GM18499 (cell line): ENCODE measurements around the gene LNPEP.
"Not testable (repeated sequence)": the region's sequence is repeated elsewhere in the genome, so short reads cannot be mapped to it uniquely, and the experiment has no call there.

Experiments used
- ATAC-seq: cut with Tn5 transposase; IDR thresholded peaks from one replicate; pipeline ENCODE4 v1.9.1; 2021; ENCODE audit warnings: moderate number of reproducible peaks; ENCODE audit not compliant: insufficient read depth, unreplicated experiment

The LNPEP gene

GRCh38 chr5:97046270-97046982, 110.5 kb downstream of the LNPEP start:
- ATAC-seq = no peak

GRCh38 chr5:97047076-97047475, 111.2 kb downstream of the LNPEP start:
- no peak for ATAC-seq

GRCh38 chr5:97049175-97049574, 113.3 kb downstream of the LNPEP start:
- ATAC-seq = no peak

GRCh38 chr5:97056263-97056662, 120.4 kb downstream of the LNPEP start:
- no peak for ATAC-seq

GRCh38 chr5:97062046-97062445, 126.2 kb downstream of the LNPEP start:
- ATAC-seq = no peak

GRCh38 chr5:97063251-97063650, 127.4 kb downstream of the LNPEP start:
- ATAC-seq = no peak

GRCh38 chr5:97065475-97065874, 129.6 kb downstream of the LNPEP start:
- no peak for ATAC-seq

GRCh38 chr5:97067296-97067850, 131.5 kb downstream of the LNPEP start:
- no peak for ATAC-seq

- ATAC-seq = no peak
Observed at GRCh38 chr5:97070234-97070633, 134.4 kb downstream of the LNPEP start.

- ATAC-seq = no peak
Observed at GRCh38 chr5:97071101-97071500, 135.2 kb downstream of the LNPEP start.

- no peak for ATAC-seq
Observed at GRCh38 chr5:97071993-97072392, 136.1 kb downstream of the LNPEP start.

- no peak for ATAC-seq
Observed at GRCh38 chr5:97072696-97073095, 136.8 kb downstream of the LNPEP start.

GRCh38 chr5:97073420-97073819, 137.5 kb downstream of the LNPEP start:
- ATAC-seq = no peak

- ATAC-seq = no peak
Observed at GRCh38 chr5:97074859-97075489, 139.1 kb downstream of the LNPEP start.

- no peak for ATAC-seq
Observed at GRCh38 chr5:97075649-97076048, 139.8 kb downstream of the LNPEP start.

GRCh38 chr5:97076098-97076497, 140.2 kb downstream of the LNPEP start:
- no peak for ATAC-seq

- no peak for ATAC-seq
Observed at GRCh38 chr5:97077246-97077645, 141.4 kb downstream of the LNPEP start.

GRCh38 chr5:97078958-97079743, 143.3 kb downstream of the LNPEP start:
- ATAC-seq = no peak

GRCh38 chr5:97084782-97085458, 149.0 kb downstream of the LNPEP start:
- ATAC-seq = not testable (repeated sequence)

GRCh38 chr5:97085459-97086181, 149.7 kb downstream of the LNPEP start:
- no peak for ATAC-seq
